ENCODE data around the gene IMMP2L.

The IMMP2L gene

DNA sequence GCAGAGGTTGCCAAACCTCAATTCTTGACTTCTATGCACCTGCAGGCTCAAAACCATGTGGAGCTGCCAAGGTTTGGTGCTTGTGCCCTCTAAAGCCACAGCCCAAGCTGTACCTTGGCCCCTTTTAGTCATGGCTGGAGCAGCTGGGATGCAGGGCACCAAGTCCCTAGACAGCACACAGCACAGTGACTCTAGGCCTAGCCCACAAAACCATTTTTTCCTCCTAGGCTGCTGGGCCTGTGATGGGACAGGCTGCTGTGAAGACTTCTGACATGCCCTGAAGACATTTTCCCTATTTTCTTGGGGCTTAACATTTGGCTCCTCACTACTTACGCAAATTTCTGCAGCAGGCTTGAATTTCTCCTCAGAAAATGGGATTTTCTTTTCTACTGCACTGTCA is 499.1 kb downstream of the IMMP2L start:
- TF ChIP-seq, protein P1, sequence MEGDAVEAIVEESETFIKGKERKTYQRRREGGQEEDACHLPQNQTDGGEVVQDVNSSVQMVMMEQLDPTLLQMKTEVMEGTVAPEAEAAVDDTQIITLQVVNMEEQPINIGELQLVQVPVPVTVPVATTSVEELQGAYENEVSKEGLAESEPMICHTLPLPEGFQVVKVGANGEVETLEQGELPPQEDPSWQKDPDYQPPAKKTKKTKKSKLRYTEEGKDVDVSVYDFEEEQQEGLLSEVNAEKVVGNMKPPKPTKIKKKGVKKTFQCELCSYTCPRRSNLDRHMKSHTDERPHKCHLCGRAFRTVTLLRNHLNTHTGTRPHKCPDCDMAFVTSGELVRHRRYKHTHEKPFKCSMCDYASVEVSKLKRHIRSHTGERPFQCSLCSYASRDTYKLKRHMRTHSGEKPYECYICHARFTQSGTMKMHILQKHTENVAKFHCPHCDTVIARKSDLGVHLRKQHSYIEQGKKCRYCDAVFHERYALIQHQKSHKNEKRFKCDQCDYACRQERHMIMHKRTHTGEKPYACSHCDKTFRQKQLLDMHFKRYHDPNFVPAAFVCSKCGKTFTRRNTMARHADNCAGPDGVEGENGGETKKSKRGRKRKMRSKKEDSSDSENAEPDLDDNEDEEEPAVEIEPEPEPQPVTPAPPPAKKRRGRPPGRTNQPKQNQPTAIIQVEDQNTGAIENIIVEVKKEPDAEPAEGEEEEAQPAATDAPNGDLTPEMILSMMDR (IDR thresholded peaks at IDR 0.05) = no peak
- no peak overlapping the region for H3K27ac Mint-ChIP-seq
- H3K9me3 Mint-ChIP-seq = peaks cover 43% of the 10 kb centered on the region
- DNase-seq = no peak
- H3K4me3 Mint-ChIP-seq = no peak overlapping the region
- peaks cover 29% of the 10 kb centered on the region for H3K36me3 Mint-ChIP-seq (ENCODE audit: low read depth)
- no peaks in the 10 kb centered on the region for H3K27me3 Mint-ChIP-seq (ENCODE audit: low read depth, poor library complexity)
- H3K4me1 Mint-ChIP-seq = no peaks in the 10 kb centered on the region

DNA sequence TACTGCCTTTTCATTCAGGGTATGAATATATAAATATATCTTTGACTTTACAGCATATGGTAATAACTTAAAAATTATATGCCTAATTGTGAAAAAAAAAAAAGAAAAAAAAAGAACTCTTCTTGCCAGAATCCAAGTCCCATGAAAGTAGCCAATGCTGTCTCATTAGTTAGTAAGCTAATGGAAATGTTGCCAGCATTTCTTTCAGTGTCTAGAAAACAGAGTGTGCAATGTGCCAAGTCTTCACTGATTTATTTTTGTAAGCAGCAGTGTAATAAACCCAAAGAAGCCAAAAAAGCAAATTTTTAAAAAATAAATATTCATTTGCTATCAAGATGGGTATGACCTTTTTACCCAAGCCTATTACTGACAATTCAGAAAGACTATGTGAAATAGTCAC is 502.5 kb downstream of the IMMP2L start:
- TF ChIP-seq, protein P1 (IDR thresholded peaks at IDR 0.05) = no peak
- H3K9me3 Mint-ChIP-seq = peaks cover 37% of the 10 kb centered on the region
- H3K4me1 Mint-ChIP-seq = no peaks in the 10 kb centered on the region
- DNase-seq = no peak
- H3K36me3 Mint-ChIP-seq (ENCODE audit: low read depth) = peaks cover 23% of the 10 kb centered on the region
- no peak overlapping the region for H3K4me3 Mint-ChIP-seq
- no peaks in the 10 kb centered on the region for H3K27me3 Mint-ChIP-seq (ENCODE audit: low read depth, poor library complexity)
- H3K27ac Mint-ChIP-seq = no peak overlapping the region

DNA sequence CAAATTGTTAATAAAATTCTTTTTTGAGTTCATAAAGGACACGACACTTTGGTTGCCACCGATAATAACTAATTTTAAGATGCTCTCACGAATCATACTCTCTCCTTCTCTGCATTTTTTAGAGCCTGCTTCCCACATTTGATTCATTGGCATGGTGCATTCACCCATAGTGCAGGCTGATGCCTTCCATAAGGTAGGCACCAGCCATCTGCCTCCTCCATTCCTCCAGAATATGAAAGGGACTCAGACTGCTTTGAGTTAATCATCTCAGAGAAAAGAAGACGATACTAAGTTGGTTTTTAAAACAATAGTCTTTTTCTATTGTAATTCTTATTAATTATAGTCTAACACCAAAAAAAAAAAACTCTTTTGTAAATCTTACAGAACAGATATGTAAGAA is 505.2 kb downstream of the IMMP2L start:
- Mint-ChIP-seq H3K9me3 (peaks cover 10% of the 10 kb centered on the region), H3K27me3 (ENCODE audit: low read depth, poor library complexity) (no peaks in the 10 kb centered on the region), H3K4me3 (no peak overlapping the region), H3K36me3 (ENCODE audit: low read depth) (peaks cover 4% of the 10 kb centered on the region), H3K27ac (no peak overlapping the region), H3K4me1 (no peaks in the 10 kb centered on the region)
- TF ChIP-seq, protein P1 (IDR thresholded peaks at IDR 0.05) = no peak
- no peak for DNase-seq

DNA sequence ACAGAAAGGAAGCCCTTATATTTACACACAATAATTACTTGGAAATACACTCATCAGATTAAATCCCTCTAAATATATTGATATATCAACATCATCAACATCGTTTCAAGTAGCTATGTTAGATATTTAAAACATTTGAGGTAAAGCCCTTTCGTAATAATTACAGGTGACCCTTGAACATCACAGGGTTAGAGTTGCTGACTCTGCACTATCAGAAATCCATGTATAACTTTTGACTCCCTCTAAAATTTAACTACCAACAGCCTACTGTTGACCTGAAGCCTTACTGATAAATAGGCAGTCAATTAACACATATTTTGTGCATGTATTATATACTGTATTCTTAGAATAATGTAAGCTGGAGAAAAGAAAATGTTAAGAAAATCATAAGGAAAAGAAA is 505.9 kb downstream of the IMMP2L start:
- peaks cover 6% of the 10 kb centered on the region for H3K9me3 Mint-ChIP-seq
- TF ChIP-seq, protein P1 (IDR thresholded peaks at IDR 0.05) = no peak
- no peaks in the 10 kb centered on the region for H3K27me3 Mint-ChIP-seq (ENCODE audit: low read depth, poor library complexity)
- H3K4me1 Mint-ChIP-seq = no peaks in the 10 kb centered on the region
- H3K4me3 Mint-ChIP-seq = no peak overlapping the region
- no peak overlapping the region for H3K27ac Mint-ChIP-seq
- no peaks in the 10 kb centered on the region for H3K36me3 Mint-ChIP-seq (ENCODE audit: low read depth)
- DNase-seq = no peak

DNA sequence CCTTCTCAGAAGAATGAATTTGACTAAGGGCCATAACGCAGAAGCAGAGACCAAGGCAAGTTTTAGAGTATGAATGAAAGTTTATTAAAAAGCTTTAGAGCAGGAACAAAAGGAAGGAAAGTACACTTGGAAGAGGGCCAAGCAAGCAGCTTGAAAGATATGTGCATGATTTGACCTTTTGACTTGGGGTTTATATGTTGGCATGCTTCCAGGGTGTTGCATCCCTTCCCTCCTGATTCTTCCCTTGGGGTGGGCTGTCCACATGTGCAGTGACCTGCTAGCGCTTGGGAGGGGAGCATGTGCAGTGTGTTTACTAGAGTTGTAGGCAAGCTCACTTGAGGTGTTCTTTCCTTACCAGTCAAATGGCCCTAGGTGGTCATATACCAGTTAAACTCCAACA is 509.3 kb downstream of the IMMP2L start:
- peaks cover 3% of the 10 kb centered on the region for H3K9me3 Mint-ChIP-seq
- no peaks in the 10 kb centered on the region for H3K27me3 Mint-ChIP-seq (ENCODE audit: low read depth, poor library complexity)
- no peak overlapping the region for H3K27ac Mint-ChIP-seq
- TF ChIP-seq, protein P1 (IDR thresholded peaks at IDR 0.05) = no peak
- H3K4me3 Mint-ChIP-seq = no peak overlapping the region
- H3K4me1 Mint-ChIP-seq = peaks cover 12% of the 10 kb centered on the region
- no peak for DNase-seq
- no peaks in the 10 kb centered on the region for H3K36me3 Mint-ChIP-seq (ENCODE audit: low read depth)

DNA sequence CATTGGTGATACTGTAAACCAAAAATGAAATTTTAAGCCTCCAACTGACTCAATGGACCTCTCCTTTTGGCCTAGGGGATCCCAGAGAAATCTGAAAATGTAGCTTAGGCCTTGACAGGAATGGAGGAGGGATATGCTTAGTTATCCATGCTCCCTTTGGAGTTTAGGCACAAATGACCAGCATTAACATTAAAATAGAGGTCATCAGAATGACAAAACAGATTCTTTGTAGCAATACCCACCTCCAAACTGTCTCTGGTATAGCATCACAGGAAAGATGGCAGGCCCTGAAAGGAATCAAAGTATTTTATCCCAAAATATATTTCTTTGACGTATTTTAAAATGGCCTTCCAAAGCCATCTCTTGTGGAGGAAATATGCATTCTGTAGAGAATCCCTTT is 510.5 kb downstream of the IMMP2L start:
- Mint-ChIP-seq H3K27me3 (ENCODE audit: low read depth, poor library complexity) (no peaks in the 10 kb centered on the region), H3K4me3 (no peak overlapping the region), H3K27ac (no peak overlapping the region), H3K36me3 (ENCODE audit: low read depth) (no peaks in the 10 kb centered on the region), H3K9me3 (peaks cover 3% of the 10 kb centered on the region), H3K4me1 (peaks cover 12% of the 10 kb centered on the region)
- no peak for DNase-seq
- TF ChIP-seq, protein P1 (IDR thresholded peaks at IDR 0.05) = no peak

Measured in nephron progenitor cell (in vitro differentiated cells).